ENCODE results near the gene SERPINA3.

The SERPINA3 gene

DNA sequence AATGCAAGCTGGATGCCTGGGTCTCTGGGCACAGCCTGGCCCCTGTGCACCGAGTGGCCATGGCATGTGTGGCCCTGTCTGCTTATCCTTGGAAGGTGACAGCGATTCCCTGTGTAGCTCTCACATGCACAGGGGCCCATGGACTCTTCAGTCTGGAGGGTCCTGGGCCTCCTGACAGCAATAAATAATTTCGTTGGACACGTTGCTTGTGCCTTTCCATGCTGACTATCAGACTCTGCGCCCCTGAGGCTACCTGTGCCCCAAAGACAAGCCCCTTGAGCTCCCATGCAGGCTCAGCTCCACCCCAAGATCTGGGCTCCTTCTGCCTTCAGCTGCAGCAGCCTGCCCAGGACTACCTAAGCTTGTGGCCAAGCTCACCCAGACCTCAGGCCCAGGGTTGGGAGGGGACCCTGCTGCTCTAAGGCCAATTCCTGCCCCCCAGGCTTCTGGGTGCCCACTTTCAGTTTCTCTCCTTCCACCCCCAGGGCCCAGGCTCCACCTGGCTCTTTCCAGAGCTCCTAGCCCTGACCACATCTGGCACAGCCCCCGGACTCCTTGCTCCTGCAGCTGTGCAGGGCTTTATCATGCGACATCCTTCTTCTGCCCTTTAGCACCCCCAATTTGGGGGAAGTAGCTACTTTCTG, 11.8 kb downstream of the SERPINA3 start:
- Histone ChIP-seq H3K4me1 (ENCODE audit: insufficient read depth, low read length, poor library complexity, severe bottlenecking) (no peaks in the 10 kb centered on the region), H4K20me1 (ENCODE audit: insufficient read depth, low read length, poor library complexity, severe bottlenecking) (no peaks in the 10 kb centered on the region), H3K36me3 (ENCODE audit: insufficient read depth, low read length) (no peaks in the 10 kb centered on the region), H3F3A (ENCODE audit: low read depth) (no peaks in the 10 kb centered on the region), H2AFZ (ENCODE audit: low read length) (no peak overlapping the region), H3K4me3 (ENCODE audit: low read length, poor library complexity, severe bottlenecking) (no peak overlapping the region), H3K9ac (ENCODE audit: low read depth, low read length, poor library complexity, severe bottlenecking) (no peak overlapping the region), H3K9me3 (ENCODE audit: insufficient read depth, low read depth, low read length) (peaks cover 15% of the 10 kb centered on the region; the same call in 1 of the 2 replicates), H3K79me2 (ENCODE audit: insufficient read depth, low read length) (no peaks in the 10 kb centered on the region), H3K9me2 (replicated peaks; ENCODE audit: low read depth, low read length) (no peaks in the 10 kb centered on the region), H3K4me2 (ENCODE audit: low read depth, low read length, poor library complexity, severe bottlenecking) (no peak overlapping the region), H3K27me3 (ENCODE audit: insufficient read depth, low read length, poor library complexity, severe bottlenecking) (no peaks in the 10 kb centered on the region)
- TF ChIP-seq EZH2phosphoT487 (IDR thresholded peaks at IDR 0.05; ENCODE audit: borderline replicate concordance) (no peak), CTCF (conservative IDR thresholded peaks at IDR 0.05; ENCODE audit: low read length) (no peak)

DNA sequence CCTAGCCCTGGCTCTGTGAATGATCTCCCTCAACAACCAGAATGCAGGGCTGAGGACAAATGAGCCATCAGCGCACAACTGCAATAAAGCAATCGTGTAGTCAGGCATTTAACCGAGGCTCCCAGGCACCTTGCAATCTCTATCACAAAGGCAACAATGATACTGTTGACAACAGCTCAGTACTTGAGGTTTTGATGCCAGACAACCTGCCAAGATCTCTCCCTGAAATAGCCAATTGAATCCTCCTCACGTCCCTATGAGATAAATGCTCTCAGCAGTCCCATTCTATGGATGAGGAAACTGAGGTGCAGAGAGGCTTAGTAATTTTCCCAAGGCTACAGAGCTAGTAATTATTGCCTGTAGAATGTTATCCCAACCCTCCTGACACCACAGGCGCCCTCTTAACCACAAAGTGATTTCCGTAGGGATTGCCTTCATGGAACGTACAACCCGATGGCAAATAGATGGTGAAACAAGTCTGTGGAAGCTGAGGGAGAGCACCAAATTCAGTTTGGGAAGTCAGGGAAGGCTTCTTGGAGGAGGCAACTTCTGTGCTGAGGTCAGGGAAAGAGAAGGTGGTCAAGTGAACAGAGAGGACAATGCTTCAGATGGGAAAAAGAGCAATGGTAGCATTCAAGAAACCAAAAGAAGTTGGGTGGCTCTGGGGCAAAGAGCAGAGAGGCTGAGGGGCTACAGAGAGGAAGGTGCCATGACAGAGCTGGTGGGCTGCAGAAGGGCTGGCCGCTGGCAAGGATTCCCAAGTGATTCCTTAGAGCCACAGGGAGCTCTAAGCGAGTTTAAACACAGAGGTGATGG, 12.6 kb downstream of the SERPINA3 start:
- Histone ChIP-seq H2AFZ (ENCODE audit: low read length) (no peak overlapping the region), H3K9me2 (replicated peaks; ENCODE audit: low read depth, low read length) (no peaks in the 10 kb centered on the region), H3K9me3 (ENCODE audit: insufficient read depth, low read depth, low read length) (peaks cover 17% of the 10 kb centered on the region; the same call in 1 of the 2 replicates), H3K9ac (ENCODE audit: low read depth, low read length, poor library complexity, severe bottlenecking) (no peak overlapping the region), H3K79me2 (ENCODE audit: insufficient read depth, low read length) (no peaks in the 10 kb centered on the region), H3K4me2 (ENCODE audit: low read depth, low read length, poor library complexity, severe bottlenecking) (no peak overlapping the region), H3K4me1 (ENCODE audit: insufficient read depth, low read length, poor library complexity, severe bottlenecking) (no peaks in the 10 kb centered on the region), H4K20me1 (ENCODE audit: insufficient read depth, low read length, poor library complexity, severe bottlenecking) (no peaks in the 10 kb centered on the region), H3K36me3 (ENCODE audit: insufficient read depth, low read length) (no peaks in the 10 kb centered on the region), H3F3A (ENCODE audit: low read depth) (no peaks in the 10 kb centered on the region), H3K27me3 (ENCODE audit: insufficient read depth, low read length, poor library complexity, severe bottlenecking) (no peaks in the 10 kb centered on the region), H3K4me3 (ENCODE audit: low read length, poor library complexity, severe bottlenecking) (no peak overlapping the region)
- no peak for TF ChIP-seq EZH2phosphoT487 (IDR thresholded peaks at IDR 0.05; ENCODE audit: borderline replicate concordance)

- Histone ChIP-seq H3K79me2 (ENCODE audit: insufficient read depth, low read length) (no peaks in the 10 kb centered on the region), H3K9me2 (replicated peaks; ENCODE audit: low read depth, low read length) (no peaks in the 10 kb centered on the region), H3K4me1 (ENCODE audit: insufficient read depth, low read length, poor library complexity, severe bottlenecking) (no peaks in the 10 kb centered on the region), H2AFZ (ENCODE audit: low read length) (no peak overlapping the region), H3K36me3 (ENCODE audit: insufficient read depth, low read length) (no peaks in the 10 kb centered on the region), H3K9me3 (ENCODE audit: insufficient read depth, low read depth, low read length) (peaks cover 21% of the 10 kb centered on the region; the same call in 1 of the 2 replicates), H4K20me1 (ENCODE audit: insufficient read depth, low read length, poor library complexity, severe bottlenecking) (no peaks in the 10 kb centered on the region), H3K9ac (ENCODE audit: low read depth, low read length, poor library complexity, severe bottlenecking) (no peak overlapping the region), H3F3A (ENCODE audit: low read depth) (no peaks in the 10 kb centered on the region), H3K4me2 (ENCODE audit: low read depth, low read length, poor library complexity, severe bottlenecking) (no peak overlapping the region), H3K27me3 (ENCODE audit: insufficient read depth, low read length, poor library complexity, severe bottlenecking) (no peaks in the 10 kb centered on the region), H3K4me3 (ENCODE audit: low read length, poor library complexity, severe bottlenecking) (no peak overlapping the region)
- TF ChIP-seq CTCF (conservative IDR thresholded peaks at IDR 0.05; ENCODE audit: low read length) (no peak), EZH2phosphoT487 (IDR thresholded peaks at IDR 0.05; ENCODE audit: borderline replicate concordance) (no peak)
These were observed 13.1 kb downstream of the SERPINA3 start for GRCh38 chr14:94625353-94625635.
